G401 (cell line): ENCODE results near the gene AP3B2. TPM values are rescaled to one million over a fixed set of nuclear protein-coding genes. Genes with fewer than 3 reads are reported as not detected.
A peak's percentile ranks its signal among the peaks of the same experiment; 100 is the strongest.
"Not testable (repeated sequence)": the region's sequence is repeated elsewhere in the genome, so short reads cannot be mapped to it uniquely, and the experiment has no call there.

Experiments used
- DNase-seq: peaks from one replicate; pipeline ENCODE4 v3.0.0-alpha.2; 2015; ENCODE audit warnings: low spot score
- in situ Hi-C: cut with HindIII; loops from 2 replicates; pipeline ENCODE4 v1.10.0; 2016; ENCODE audit warnings: low sequenced_read_pairs, mixed read lengths
- total RNA-seq: library from RNA; depleted of rRNA; stranded (reverse); fragments of >200 nt; shearing (Covaris generic); gene quantifications from 2 replicates; pipeline ENCODE4 v1.2.3, GENCODE V29; 2014; rRNA removed

AP3B2 gene
- 3.1 and 5.3 TPM in 2 replicates for total RNA-seq

- DNase-seq, result peak; percentile 90
Observed at GRCh38 chr15:82709421-82710207, at the start of gene AP3B2. Gene AP3B2, minus strand, starts transcription at chr15:82709875. Its CDS starts 169 bp downstream, at chr15:82709706.

GRCh38 chr15:82751308-82751707 lies 41.6 kb upstream of the AP3B2 start:
- no peak for DNase-seq
- in situ Hi-C loops, result no loop called here

More at GRCh38 chr15:82709421-82710207, at the start of gene AP3B2:
- in situ Hi-C loops, result no loop called here

- in situ Hi-C loops, result no loop called here
- DNase-seq, result no peak
Observed at GRCh38 chr15:82750831-82751180, 41.1 kb upstream of the AP3B2 start.

- in situ Hi-C loops, result no loop called here
- DNase-seq, result peak; percentile 98
Observed at GRCh38 chr15:82749951-82750830, 40.5 kb upstream of the AP3B2 start.

- DNase-seq, result no peak
Observed at GRCh38 chr15:82748315-82748714, 38.6 kb upstream of the AP3B2 start.

GRCh38 chr15:82743810-82744209 lies 34.1 kb upstream of the AP3B2 start:
- DNase-seq, result no peak
- in situ Hi-C loops, result no loop called here

More at GRCh38 chr15:82748315-82748714, 38.6 kb upstream of the AP3B2 start:
- in situ Hi-C loops, result no loop called here

GRCh38 chr15:82742134-82742533 lies 32.5 kb upstream of the AP3B2 start:
- peak; percentile 9 for DNase-seq
- in situ Hi-C loops, result no loop called here

GRCh38 chr15:82739086-82739485 lies 29.4 kb upstream of the AP3B2 start:
- DNase-seq, result no peak
- in situ Hi-C loops, result no loop called here

GRCh38 chr15:82737975-82738374 lies 28.3 kb upstream of the AP3B2 start:
- in situ Hi-C loops, result no loop called here

GRCh38 chr15:82731527-82731926 lies 21.9 kb upstream of the AP3B2 start:
- DNase-seq, result no peak
- in situ Hi-C loops, result no loop called here

More at GRCh38 chr15:82737975-82738374, 28.3 kb upstream of the AP3B2 start:
- no peak for DNase-seq

- no peak for DNase-seq
- in situ Hi-C loops, result no loop called here
Observed at GRCh38 chr15:82730022-82730530, 20.4 kb upstream of the AP3B2 start.

GRCh38 chr15:82726816-82727215 lies 17.1 kb upstream of the AP3B2 start:
- in situ Hi-C loops, result no loop called here
- DNase-seq, result no peak

GRCh38 chr15:82715003-82715402 lies 5.3 kb upstream of the AP3B2 start:
- in situ Hi-C loops, result no loop called here
- DNase-seq, result no peak

- in situ Hi-C loops, result no loop called here
- no peak for DNase-seq
Observed at GRCh38 chr15:82714016-82714415, 4.3 kb upstream of the AP3B2 start.

GRCh38 chr15:82712036-82712435 lies 2.4 kb upstream of the AP3B2 start:
- in situ Hi-C loops, result no loop called here
- DNase-seq, result no peak

- in situ Hi-C loops, result no loop called here
- DNase-seq, result no peak
Observed at GRCh38 chr15:82710926-82711490, 1.3 kb upstream of the AP3B2 start.

- in situ Hi-C loops, result no loop called here
- DNase-seq, result no peak
Observed at GRCh38 chr15:82710208-82710555, 507 bp upstream of the AP3B2 start.

GRCh38 chr15:82709081-82709420 lies 624 bp downstream of the AP3B2 start:
- in situ Hi-C loops, result no loop called here
- no peak for DNase-seq

- DNase-seq, in situ Hi-C loops: not testable (repeated sequence)
Observed at GRCh38 chr15:82705856-82706255, 3.8 kb downstream of the AP3B2 start.

GRCh38 chr15:82699726-82700125 lies 9.9 kb downstream of the AP3B2 start:
- DNase-seq, result peak; percentile 13
- in situ Hi-C loops, result no loop called here
